Progenitor cell of endocrine pancreas (in vitro differentiated cells): ENCODE measurements around the gene NDUFA6. TPM values are rescaled to one million over a fixed set of nuclear protein-coding genes. Genes with fewer than 3 reads are reported as not detected.
"Not testable (repeated sequence)": the region's sequence is repeated elsewhere in the genome, so short reads cannot be mapped to it uniquely, and the experiment has no call there.

Experiments
- DNase-seq: peaks from one replicate; pipeline ENCODE4 v3.0.0; 2021; ENCODE audit warnings: low spot score; ENCODE audit not compliant: unreplicated experiment
- H3K27ac Mint-ChIP-seq: 2 replicates; pipeline ENCODE4 v1.8.0; 2021; ENCODE audit warnings: mild to moderate bottlenecking, moderate library complexity, mixed read lengths
- H3K27me3 Mint-ChIP-seq: 2 replicates; pipeline ENCODE4 v1.8.0; 2021; ENCODE audit warnings: mixed read lengths
- H3K36me3 Mint-ChIP-seq: 2 replicates; pipeline ENCODE4 v1.8.0; 2022; ENCODE audit warnings: mixed read lengths; ENCODE audit not compliant: insufficient read depth
- H3K4me1 Mint-ChIP-seq: 2 replicates; pipeline ENCODE4 v1.8.0; 2021; ENCODE audit warnings: low read depth, mixed read lengths
- H3K4me3 Mint-ChIP-seq: 2 replicates; pipeline ENCODE4 v1.8.0; 2021; ENCODE audit warnings: low read depth, mild to moderate bottlenecking, moderate library complexity, mixed read lengths
- H3K9me3 Mint-ChIP-seq: 2 replicates; pipeline ENCODE4 v1.8.0; 2021; ENCODE audit warnings: low read depth, mixed read lengths
- CTCF ChIP-seq: fragments of 200-600 bp; sonication (generic); IDR thresholded peaks from one replicate; pipeline ENCODE4 v1.5.0; 2021; ENCODE audit warnings: antibody characterized with exemption, mild to moderate bottlenecking; ENCODE audit not compliant: unreplicated experiment
- long read RNA-seq: library from polyadenylated mRNA; unstranded; transcript quantifications from one replicate; pipeline ENCODE4 v2.0.0, GENCODE V29; 2020
- total RNA-seq: library from RNA; stranded (reverse); gene quantifications from 2 replicates; pipeline ENCODE4 v1.2.1, GENCODE V29; 2021

The NDUFA6 gene
- total RNA-seq: 66.2 and 73.4 TPM in 2 replicates
- long read RNA-seq, transcript NDUFA6-202 (3 exons, 1,256 nt): major isoform, 51 of 53 reads
- long read RNA-seq, partial matches to known transcripts: 1 of 53 reads
- long read RNA-seq, other reads (novel, unspliced or antisense): 1 of 53 reads

GRCh38 chr22:42090596-42091454, at the start of gene NDUFA6:
NDUFA6 (minus strand) TSS chr22:42090772; CDS start chr22:42090744, 28 bp downstream.
- peak within 1 kb of the TSS; percentile 100 for H3K27ac Mint-ChIP-seq
- H3K4me3 Mint-ChIP-seq: peak within 1 kb of the TSS; percentile 98
- peaks cover 17% of the 10 kb centered on the region for H3K36me3 Mint-ChIP-seq

DNA sequence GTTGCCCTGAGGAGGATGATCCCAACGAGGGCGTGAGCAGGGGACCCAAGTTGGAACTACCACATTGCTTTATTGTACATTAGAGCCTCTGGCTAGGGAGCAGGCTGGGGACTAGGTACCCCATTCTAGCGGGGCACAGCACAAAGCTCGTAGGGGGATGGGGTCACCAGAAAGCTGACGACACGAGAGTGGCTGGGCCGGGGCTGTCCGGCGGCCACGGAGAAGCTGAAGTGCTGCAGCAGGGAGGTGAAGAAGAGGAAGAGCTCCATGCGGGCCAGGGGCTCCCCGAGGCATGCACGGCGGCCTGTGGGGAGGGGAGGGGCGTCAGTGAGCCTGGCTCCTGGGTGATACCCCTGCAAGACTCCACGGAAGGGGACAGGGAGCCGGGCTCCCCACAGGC, 49.6 kb upstream of the NDUFA6 start:
- not testable (repeated sequence) for H3K27ac Mint-ChIP-seq, H3K4me3 Mint-ChIP-seq, H3K4me1 Mint-ChIP-seq, H3K27me3 Mint-ChIP-seq, H3K9me3 Mint-ChIP-seq, DNase-seq
- peaks cover 10% of the 10 kb centered on the region for H3K36me3 Mint-ChIP-seq

More at GRCh38 chr22:42090596-42091454, at the start of gene NDUFA6:
- Mint-ChIP-seq H3K9me3 (no peaks in the 10 kb centered on the region), H3K27me3 (no peaks in the 10 kb centered on the region), H3K4me1 (peaks cover 5% of the 10 kb centered on the region)
- peak; percentile 88 for TF ChIP-seq CTCF
- DNase-seq: peak; percentile 97

DNA sequence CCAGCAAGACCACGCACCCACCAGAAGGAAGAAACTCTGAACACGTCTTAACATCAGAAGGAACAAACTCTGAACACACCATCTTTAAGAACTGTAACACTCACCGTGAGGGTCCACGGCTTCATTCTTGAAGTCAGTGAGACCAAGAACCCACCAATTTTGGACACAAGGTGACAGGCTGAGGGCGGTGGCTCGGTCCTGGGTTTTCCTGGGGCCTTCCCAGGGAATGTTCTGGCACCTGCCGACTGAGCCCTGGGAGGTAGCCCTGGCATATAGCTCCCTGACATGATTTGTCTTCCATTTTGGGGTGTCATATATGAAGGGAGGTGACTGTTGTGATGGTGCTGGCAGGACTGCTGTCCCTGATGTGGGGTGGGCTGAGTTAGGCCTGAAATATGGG, 48.9 kb upstream of the NDUFA6 start:
- not testable (repeated sequence) for H3K4me1 Mint-ChIP-seq, DNase-seq, H3K9me3 Mint-ChIP-seq, H3K4me3 Mint-ChIP-seq, H3K27me3 Mint-ChIP-seq
- Mint-ChIP-seq H3K27ac (peak overlapping the region; percentile 74), H3K36me3 (peaks cover 10% of the 10 kb centered on the region)

DNA sequence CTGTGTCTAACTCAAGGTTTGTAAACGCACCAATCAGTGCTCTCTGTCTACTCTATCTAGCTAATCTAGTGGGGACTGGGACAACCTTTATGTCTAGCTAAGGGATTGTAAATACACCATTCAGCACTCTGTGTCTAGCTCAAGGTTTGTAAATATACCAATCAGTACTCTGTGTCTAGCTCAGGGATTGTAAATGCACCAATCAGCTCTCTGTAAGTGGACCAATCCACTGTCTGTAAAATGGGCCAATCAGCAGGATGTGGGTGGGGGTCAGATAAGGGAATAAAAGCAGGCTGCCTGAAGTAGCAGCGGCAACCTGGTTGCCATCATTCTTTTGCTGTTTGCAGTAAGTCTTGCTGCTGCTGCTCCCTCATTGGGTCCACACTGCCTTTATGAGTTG, 48.4 kb upstream of the NDUFA6 start:
- peak overlapping the region; percentile 74 for H3K27ac Mint-ChIP-seq
- no peak for TF ChIP-seq CTCF
- no peaks in the 10 kb centered on the region for H3K4me1 Mint-ChIP-seq
- no peak for DNase-seq
- no peak overlapping the region for H3K4me3 Mint-ChIP-seq
- no peaks in the 10 kb centered on the region for H3K27me3 Mint-ChIP-seq
- H3K9me3 Mint-ChIP-seq: no peaks in the 10 kb centered on the region
- peaks cover 9% of the 10 kb centered on the region for H3K36me3 Mint-ChIP-seq

GRCh38 chr22:42138122-42138770, 47.7 kb upstream of the NDUFA6 start:
- no peak for TF ChIP-seq CTCF
- no peak for DNase-seq
- Mint-ChIP-seq H3K36me3 (peaks cover 8% of the 10 kb centered on the region), H3K27me3 (no peaks in the 10 kb centered on the region), H3K27ac (no peak overlapping the region), H3K4me1 (no peaks in the 10 kb centered on the region), H3K4me3 (no peak overlapping the region), H3K9me3 (no peaks in the 10 kb centered on the region)

DNA sequence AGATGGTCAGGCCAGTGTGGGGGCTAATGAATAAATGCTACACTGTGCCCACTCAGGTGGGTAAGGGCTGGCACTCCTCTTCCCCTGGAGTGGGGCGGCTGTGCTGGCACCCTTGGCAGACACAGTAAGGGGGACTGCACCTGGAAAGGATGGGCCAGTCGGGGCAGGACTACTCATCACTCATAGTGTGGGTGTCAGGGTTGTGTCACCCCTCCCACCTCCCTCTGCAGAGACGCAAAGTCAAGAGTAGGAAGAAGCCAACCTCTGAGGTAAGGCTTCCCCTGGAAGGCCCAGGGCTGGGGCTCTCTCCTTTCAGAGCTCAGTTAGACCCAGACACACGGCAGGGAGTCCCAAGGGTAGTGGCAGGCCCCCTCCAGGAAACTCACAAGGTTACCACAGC, 45.1 kb upstream of the NDUFA6 start:
- not testable (repeated sequence) for H3K36me3 Mint-ChIP-seq, H3K9me3 Mint-ChIP-seq, H3K4me3 Mint-ChIP-seq, H3K27me3 Mint-ChIP-seq, H3K27ac Mint-ChIP-seq, H3K4me1 Mint-ChIP-seq, DNase-seq
